ENCODE results near the gene RNASEL. TPM values are rescaled to one million over a fixed set of nuclear protein-coding genes. Genes with fewer than 3 reads are reported as not detected.
"Not testable (repeated sequence)": the region's sequence is repeated elsewhere in the genome, so short reads cannot be mapped to it uniquely, and the experiment has no call there.

Gene RNASEL
- total RNA-seq, 1 experiment from 2014 or later: 6.4 TPM

GRCh38 chr1:182574156-182574555, 14.9 kb downstream of the RNASEL start:
- no peak for DNase-seq (ENCODE audit: low read depth)
- in situ Hi-C loops (cut with HindIII; ENCODE audit: low pct_unique_long_range_greater_than_20kb, low sequenced_read_pairs): no loop called here

- in situ Hi-C loops (cut with HindIII; ENCODE audit: low pct_unique_long_range_greater_than_20kb, low sequenced_read_pairs): no loop called here
- DNase-seq (ENCODE audit: low read depth): no peak
These were observed 18.5 kb downstream of the RNASEL start for GRCh38 chr1:182570611-182570970.

- no peak for DNase-seq (ENCODE audit: low read depth)
- in situ Hi-C loops (cut with HindIII; ENCODE audit: low pct_unique_long_range_greater_than_20kb, low sequenced_read_pairs): no loop called here
These were observed 19.0 kb downstream of the RNASEL start for GRCh38 chr1:182569939-182570610.

GRCh38 chr1:182568647-182569284, 20.3 kb downstream of the RNASEL start:
- no peak for DNase-seq (ENCODE audit: low read depth)
- in situ Hi-C loops (cut with HindIII; ENCODE audit: low pct_unique_long_range_greater_than_20kb, low sequenced_read_pairs): no loop called here

- in situ Hi-C loops (cut with HindIII; ENCODE audit: low pct_unique_long_range_greater_than_20kb, low sequenced_read_pairs): no loop called here
These were observed 21.4 kb downstream of the RNASEL start for GRCh38 chr1:182567629-182568028.

DNA sequence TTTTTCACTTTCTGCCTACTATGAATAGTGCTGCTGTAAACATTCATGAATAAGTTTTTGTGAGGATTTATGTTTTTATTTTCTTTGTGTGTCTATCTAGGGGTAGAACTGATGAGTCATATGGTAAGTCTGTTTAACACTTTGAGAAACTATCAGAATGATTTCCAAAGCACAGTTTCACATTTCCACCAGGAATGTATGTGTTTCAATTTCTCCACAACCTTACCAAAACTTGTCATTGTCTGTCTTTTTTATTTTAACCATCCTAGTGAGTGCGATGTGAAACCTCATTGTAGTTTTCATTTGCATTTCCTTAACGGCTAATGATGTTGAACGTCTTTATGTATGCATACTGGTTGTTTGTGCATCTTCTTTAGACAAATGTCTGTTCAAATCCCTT, 23.5 kb downstream of the RNASEL start:
- no peak for DNase-seq (ENCODE audit: low read depth)
- in situ Hi-C loops (cut with HindIII; ENCODE audit: low pct_unique_long_range_greater_than_20kb, low sequenced_read_pairs): no loop called here

More at GRCh38 chr1:182567629-182568028, 21.4 kb downstream of the RNASEL start:
- no peak for DNase-seq (ENCODE audit: low read depth)

DNA sequence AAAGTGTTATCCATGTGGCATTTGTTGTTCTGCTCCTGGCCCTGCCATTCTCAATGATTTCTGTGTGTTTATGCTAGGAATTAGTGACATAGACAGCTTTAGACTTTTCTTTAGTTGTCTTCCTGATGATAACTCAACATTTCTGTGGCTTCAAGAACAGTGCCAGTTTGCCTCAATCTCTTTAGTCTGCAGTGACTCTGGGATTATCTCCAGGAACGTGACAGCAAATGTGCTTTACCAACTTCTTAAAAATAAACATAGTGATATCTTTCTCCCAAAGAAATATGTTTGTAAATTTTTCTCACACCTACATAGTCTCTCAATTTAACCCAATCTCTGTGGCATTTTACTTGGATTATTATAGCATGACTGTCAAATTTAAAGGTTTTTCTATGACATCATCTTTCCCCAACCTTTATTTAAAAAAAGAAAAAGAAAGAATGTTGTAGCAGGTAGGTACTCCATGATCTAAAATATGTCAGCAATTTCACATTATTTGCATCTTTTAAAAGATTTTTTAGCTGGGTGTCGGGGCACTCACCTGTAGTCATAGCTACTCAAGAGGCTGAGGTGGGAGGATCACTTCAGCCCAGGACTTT, 24.6 kb downstream of the RNASEL start:
- DNase-seq (ENCODE audit: low read depth): no peak
- in situ Hi-C loops (cut with HindIII; ENCODE audit: low pct_unique_long_range_greater_than_20kb, low sequenced_read_pairs): no loop called here

GRCh38 chr1:182563095-182563494, 26.0 kb downstream of the RNASEL start:
- in situ Hi-C loops (cut with HindIII; ENCODE audit: low pct_unique_long_range_greater_than_20kb, low sequenced_read_pairs): no loop called here

GRCh38 chr1:182561456-182561855, 27.6 kb downstream of the RNASEL start:
- no peak for DNase-seq (ENCODE audit: low read depth)
- in situ Hi-C loops (cut with HindIII; ENCODE audit: low pct_unique_long_range_greater_than_20kb, low sequenced_read_pairs): no loop called here

More at GRCh38 chr1:182563095-182563494, 26.0 kb downstream of the RNASEL start:
- no peak for DNase-seq (ENCODE audit: low read depth)

DNA sequence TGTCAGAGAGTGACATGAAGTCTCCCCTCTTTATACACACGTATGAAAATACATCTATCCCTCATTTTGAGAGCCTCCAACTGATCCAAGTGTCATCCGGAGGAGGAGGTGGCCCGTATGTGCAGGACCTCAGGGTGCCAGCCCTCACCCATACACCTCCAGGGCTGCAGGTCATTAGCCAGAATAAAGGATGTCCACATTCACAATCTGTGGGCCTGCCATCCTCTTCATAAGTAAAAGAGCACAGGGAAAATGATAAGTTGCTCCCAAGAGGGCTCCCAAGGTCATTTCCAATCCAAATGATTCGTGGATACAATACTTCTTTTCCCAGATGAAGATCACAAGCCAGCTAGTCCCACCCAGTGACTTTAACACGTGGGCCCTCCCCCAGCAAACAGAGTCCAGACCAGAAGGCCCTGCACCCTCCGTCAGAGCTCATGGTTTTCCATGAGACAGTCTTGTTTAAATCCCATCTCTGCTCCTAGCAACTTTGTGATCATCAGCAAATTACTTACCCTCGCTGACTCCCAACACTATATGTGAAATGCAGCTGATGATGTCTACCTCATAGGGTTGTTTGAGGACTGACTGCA, 28.6 kb downstream of the RNASEL start:
- no peak for DNase-seq (ENCODE audit: low read depth)
- in situ Hi-C loops (cut with HindIII; ENCODE audit: low pct_unique_long_range_greater_than_20kb, low sequenced_read_pairs): no loop called here

DNA sequence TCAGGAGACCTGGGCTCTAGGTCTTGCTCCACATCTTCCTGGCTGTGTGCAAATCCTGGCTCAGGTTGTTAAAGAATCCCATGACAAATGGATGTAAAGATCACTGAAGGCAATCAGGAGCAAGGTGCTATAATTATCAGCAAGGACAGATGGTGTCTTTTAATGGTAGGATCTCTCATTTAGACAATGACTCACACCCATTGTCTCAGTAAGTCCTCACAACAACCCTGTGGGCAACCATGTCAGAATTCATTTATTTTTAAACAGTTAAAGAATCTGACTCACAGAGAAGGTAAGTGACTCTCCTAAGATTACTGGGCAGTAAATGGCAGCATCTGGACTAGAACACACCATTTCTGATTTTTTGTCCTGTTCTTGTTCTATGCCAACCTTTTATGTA, 32.8 kb downstream of the RNASEL start:
- in situ Hi-C loops (cut with HindIII; ENCODE audit: low pct_unique_long_range_greater_than_20kb, low sequenced_read_pairs): no loop called here
- DNase-seq (ENCODE audit: low read depth): no peak

GRCh38 chr1:182555493-182555892, 33.6 kb downstream of the RNASEL start:
- no peak for DNase-seq (ENCODE audit: low read depth)
- in situ Hi-C loops (cut with HindIII; ENCODE audit: low pct_unique_long_range_greater_than_20kb, low sequenced_read_pairs): no loop called here

DNA sequence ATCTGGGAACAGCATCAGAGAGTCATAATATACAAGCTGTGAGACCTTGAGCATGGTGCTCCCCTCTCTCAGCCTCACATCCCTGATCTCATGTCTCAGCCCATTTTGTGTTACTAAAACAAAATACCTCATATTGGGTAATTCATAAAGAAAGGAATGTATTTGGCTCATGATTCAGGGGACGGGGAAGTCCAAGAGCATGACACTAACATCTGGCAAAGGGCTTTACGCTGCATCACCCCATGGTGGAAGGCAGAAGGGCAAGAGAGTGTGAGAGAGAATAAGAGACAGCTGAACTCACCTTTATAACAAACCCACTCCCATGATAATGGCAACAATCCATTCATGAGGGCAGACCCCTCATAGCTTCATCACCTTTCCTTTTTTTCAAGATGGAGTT, 36.5 kb downstream of the RNASEL start:
- no peak for DNase-seq (ENCODE audit: low read depth)
- in situ Hi-C loops (cut with HindIII; ENCODE audit: low pct_unique_long_range_greater_than_20kb, low sequenced_read_pairs): no loop called here

- DNase-seq (ENCODE audit: low read depth): no peak
- in situ Hi-C loops (cut with HindIII; ENCODE audit: low pct_unique_long_range_greater_than_20kb, low sequenced_read_pairs): no loop called here
These were observed 39.2 kb downstream of the RNASEL start for GRCh38 chr1:182549811-182550210.

DNA sequence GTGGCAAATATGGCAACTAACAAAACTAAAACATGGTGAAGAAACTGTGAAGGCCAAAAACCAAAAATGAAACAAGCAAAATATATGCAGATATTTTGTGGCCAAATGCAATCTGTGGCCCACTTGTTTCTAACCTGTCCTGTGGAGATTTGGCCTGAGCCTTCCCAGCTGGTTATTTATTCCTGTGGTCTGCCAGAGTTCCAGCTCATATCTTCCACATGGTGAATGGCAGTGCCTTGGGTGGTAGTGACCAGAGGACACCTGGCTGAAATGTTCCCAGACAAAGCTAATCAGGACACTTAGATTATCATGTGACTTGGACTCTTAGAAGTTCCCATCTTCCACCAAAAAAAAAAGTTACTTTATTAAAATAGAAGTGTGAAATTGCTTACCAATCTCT, 39.7 kb downstream of the RNASEL start:
- DNase-seq (ENCODE audit: low read depth): no peak
- in situ Hi-C loops (cut with HindIII; ENCODE audit: low pct_unique_long_range_greater_than_20kb, low sequenced_read_pairs): no loop called here

GRCh38 chr1:182533896-182534295, 55.2 kb downstream of the RNASEL start:
- DNase-seq (ENCODE audit: low read depth): no peak
- in situ Hi-C loops (cut with HindIII; ENCODE audit: low pct_unique_long_range_greater_than_20kb, low sequenced_read_pairs): no loop called here

DNA sequence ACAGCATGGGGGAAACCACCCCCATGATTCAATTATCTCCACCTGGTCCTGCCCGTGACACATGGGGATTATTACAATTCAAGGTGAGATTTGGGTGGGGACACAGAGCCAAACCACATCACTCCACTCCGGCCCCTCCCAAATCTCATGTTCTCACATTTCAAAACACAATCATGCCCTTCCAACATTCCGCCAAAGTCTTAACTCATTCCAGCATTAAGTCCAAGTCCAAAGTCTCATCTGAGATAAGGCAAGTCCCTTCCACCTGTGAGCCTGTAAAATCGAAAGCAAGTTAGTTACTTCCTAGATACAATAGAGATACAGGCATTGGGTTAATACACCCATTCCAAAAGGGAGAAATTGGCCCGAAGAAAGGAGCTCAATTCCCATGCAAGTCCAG, 60.9 kb downstream of the RNASEL start:
- in situ Hi-C loops (cut with HindIII; ENCODE audit: low pct_unique_long_range_greater_than_20kb, low sequenced_read_pairs); DNase-seq (ENCODE audit: low read depth): not testable (repeated sequence)

GRCh38 chr1:182527680-182528079, 61.4 kb downstream of the RNASEL start:
- DNase-seq (ENCODE audit: low read depth): no peak
- in situ Hi-C loops (cut with HindIII; ENCODE audit: low pct_unique_long_range_greater_than_20kb, low sequenced_read_pairs): no loop called here

DNA sequence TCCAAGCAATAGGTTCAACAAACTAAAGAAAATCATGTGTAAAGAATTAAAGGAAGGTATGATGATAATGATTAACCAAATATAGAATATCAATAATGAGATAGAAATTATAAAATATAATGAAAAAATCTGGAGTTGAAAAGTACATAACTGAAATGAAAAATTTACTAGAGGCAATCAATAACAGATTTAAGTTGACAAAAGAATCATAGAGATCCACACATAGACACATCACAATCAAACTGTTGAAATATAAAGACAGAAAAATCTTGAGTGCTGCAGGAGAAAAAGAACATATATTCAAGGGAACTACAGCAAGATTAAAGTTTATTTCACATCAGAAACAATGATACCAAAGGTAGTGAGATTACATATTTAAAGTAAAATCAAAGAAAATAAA, 63.7 kb downstream of the RNASEL start:
- DNase-seq (ENCODE audit: low read depth): no peak
- in situ Hi-C loops (cut with HindIII; ENCODE audit: low pct_unique_long_range_greater_than_20kb, low sequenced_read_pairs): no loop called here
